GOT3 (cell line): Measurements from ENCODE around the gene DUSP22.
"Not testable (repeated sequence)": the region's sequence is repeated elsewhere in the genome, so short reads cannot be mapped to it uniquely, and the experiment has no call there.

Experiments
- DNase-seq: peaks from one replicate; lab custom pipeline; 2025; ENCODE audit warnings: mixed read lengths; lab: John Stamatoyannopoulos, UW

The DUSP22 gene

GRCh38 chr6:365835-366234 is 73.5 kb downstream of the DUSP22 start:
- DNase-seq, result no peak

DNA sequence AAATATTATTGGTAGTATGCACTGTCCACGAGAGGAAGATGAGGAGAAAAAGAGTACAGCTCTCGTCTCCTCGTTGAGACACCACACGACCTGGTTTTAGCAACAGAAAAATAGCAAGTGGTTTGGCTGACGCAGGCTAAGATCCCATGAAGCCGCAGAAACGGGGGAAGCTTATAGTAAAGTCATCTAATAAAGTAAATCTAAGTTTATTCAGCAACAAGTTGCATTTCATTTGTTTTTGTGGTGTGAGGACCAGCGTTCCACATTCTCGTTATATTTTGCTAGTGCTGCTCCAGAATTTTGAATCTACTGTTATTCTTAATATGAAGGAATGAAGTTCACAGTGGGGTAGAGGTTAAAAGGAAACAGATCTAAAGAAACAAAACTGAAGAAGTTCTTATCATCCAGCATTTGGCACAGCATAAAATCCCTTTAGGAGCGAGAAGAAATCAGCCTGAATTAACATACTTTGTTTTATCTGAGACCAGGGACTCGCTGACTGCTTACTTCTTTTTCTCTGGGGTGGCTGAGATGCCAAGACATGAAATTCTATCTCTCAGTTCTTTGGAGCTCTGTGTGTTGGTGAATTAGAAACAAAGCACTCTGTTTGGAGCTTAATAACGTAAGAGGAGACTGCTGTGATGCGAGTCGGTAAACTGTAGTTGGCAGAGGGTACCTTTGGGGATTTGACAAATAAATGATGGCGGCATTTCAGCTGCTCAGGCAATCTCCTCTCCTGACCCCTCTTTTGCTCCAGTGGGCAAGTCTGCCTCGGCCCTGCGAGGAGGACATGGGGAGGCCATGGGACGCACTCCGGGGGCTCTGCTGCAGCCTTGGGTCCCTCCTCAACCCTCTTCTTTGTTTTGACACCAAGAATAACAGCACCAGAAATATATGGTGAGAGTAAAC is 74.4 kb downstream of the DUSP22 start:
- DNase-seq, result no peak

DNA sequence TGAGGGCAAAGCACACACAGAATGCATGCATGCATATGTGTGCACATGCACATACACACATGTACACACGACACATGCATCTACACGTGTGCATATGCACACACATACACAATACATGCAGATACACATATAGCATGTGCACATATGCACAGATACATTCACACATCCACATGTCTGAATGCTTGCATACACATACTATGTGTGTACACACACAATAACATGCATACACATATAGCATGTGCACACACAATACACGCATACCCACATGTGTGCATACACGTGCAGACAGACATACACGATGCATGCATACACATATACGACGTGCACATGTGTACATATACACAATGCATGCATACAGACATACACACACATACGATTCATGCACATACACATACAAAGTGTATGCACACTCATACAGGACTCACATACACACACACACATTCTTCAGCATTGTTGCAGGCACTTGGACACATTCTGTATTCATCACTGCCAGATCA is 75.1 kb downstream of the DUSP22 start:
- no peak for DNase-seq

DNA sequence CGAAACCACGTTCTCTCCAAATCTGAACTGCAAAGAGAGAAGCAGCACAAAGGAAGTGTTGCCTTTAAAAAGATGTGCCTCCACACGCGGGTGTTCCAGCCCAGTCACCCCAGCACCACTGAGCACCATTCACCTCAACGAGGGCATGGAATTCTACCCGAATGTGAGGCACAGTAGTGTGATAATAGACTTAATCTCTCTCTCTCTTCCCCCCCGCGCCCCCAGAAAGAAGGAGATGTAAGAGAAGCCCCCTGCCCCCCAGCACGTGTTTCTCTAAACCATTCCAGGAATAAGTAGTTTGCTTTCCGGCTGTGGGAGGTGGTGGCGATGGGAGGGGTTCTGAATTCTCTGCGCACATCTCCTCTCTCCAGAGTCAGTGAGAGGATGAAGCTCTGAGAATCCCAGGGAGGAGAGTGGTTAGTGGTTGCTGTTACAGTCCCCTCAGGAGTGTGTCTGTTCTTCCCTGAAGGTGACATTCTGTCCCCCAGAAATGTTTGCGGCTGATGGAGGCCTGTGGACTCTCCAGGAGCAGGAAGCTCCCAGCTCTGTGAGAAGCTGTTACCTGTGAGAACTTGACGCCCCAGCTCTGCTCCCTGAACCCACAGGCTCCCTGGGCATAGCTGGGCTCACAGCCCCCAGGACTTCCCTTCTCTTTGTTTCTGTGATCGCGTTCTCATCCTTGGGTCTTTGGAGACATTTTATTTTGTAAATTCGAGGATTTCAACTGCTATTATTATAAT is 75.8 kb downstream of the DUSP22 start:
- no peak for DNase-seq

GRCh38 chr6:369559-370431 is 77.5 kb downstream of the DUSP22 start:
- DNase-seq, result no peak

DNA sequence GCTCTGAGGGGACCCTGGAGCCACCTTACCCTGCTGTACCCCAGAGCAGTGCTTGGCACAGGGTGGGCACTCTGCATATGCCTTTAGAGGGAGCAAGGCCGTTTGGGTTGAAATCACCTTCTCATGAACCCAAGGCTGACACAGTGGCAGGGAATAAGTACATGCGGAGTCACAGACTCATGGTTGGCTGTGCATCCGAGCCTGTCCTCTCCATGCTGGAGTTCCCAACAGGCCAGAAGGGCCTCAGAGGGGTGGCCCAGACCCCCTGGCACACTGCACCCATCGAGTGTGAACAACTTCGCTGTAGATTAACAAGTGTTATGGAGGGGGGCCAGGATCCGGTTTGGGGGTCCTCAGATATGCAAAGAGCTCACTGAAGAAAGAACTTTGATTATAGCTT is 78.3 kb downstream of the DUSP22 start:
- no peak for DNase-seq

DNA sequence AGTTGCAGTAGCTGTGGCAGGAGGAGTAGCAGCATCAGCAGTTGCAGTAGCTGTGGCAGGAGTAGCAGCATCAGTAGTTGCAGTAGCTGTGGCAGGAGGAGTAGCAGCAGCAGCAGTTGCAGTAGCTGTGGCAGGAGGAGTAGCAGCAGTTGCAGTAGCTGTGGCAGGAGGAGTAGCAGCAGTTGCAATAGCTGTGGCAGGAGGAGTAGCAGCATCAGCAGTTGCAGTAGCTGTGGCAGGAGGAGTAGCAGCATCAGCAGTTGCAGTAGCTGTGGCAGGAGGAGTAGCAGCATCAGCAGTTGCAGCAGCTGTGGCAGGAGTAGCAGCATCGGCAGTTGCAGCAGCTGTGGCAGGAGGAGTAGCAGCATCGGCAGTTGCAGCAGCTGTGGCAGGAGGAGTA is 79.6 kb downstream of the DUSP22 start:
- DNase-seq, result not testable (repeated sequence)

DNA sequence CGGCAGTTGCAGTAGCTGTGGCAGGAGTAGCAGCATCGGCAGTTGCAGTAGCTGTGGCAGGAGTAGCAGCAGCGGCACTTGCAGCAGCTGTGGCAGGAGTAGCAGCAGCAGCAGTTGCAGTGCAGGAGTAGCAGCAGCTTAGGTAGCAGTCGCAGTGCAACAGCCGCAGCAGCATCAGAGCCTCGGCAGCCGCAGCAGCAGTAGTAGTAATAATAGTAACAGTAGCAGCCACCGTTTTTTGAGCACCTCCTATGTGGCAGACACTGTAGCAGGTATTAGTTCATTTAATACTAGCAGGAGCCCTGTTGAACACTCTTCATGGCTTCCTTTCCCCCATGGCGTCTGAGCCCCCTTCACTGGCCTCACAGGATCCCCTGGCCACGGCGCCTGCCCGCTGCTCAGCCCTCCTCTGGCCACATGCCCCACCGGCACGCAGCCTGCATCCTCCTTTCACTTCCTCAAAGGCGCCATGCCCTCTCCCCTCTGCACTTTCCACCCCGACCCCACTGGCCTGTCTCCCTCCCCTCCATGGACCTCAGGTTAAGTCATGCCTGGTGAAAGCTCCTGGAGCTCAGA is 80.1 kb downstream of the DUSP22 start:
- DNase-seq, result no peak

DNA sequence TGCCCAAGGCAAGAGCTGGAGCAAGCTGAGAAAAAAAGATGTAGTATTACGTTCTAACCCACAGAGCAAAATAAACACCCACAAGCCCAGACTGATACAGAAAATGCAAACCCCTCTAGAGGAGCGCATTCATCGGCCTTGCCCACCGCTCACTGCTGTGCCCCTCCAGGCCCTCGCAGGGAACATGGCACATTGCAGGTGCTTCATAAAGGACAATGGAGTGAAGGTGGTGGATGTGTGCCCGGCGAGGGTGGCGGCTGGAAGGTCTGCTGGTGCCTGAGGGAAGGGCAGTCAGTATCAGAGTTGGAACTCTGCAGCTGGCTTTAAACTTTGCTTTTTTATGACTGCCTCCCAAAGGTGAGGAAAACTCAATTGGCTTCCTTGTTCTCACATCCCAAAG is 80.7 kb downstream of the DUSP22 start:
- no peak for DNase-seq

DNA sequence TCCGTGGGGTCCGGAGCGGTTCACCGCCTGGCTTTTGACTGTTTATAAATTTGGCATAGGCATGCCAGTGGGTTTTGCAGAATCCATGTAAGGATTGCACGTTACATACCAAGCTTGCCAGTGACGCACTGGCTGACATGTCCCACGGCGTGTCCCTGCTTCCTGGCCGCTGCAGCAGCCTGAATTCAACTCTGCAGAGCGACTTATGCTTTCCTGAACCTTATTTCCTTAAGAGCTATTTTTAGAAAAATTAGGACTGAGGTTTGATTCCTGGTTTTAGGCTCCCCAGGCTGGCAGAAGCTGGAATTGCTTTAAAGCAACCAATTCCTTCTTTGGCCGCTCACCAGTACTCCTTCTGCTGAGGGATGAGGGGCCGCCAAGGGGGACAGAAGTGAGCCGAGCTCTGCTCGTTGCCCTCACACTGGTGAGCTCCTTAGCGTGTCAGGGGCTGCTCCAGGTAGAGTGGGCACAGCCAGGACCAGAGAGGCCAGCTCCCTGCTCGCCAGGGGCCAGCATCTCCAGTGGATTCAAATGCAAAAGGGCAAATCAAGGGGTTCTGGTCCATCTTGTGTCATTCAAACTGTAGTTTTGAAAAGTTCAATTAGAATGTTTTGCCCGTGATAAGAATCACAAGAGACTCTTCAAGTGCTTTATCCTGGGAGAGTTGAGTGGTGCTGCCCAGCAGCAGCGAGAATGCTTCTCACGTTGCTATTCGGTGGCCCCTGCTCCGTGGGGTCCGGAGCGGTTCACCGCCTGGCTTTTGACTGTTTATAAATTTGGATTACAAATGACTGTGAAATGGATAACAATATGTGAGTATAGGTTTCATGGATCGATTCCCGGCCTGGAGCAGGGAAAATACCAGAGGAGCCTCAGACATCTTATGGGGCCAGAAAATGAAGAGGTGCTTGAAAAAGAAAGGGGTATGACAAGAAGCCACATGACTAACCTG is 81.8 kb downstream of the DUSP22 start:
- no peak for DNase-seq

GRCh38 chr6:374956-375355 is 82.7 kb downstream of the DUSP22 start:
- DNase-seq, result no peak

DNA sequence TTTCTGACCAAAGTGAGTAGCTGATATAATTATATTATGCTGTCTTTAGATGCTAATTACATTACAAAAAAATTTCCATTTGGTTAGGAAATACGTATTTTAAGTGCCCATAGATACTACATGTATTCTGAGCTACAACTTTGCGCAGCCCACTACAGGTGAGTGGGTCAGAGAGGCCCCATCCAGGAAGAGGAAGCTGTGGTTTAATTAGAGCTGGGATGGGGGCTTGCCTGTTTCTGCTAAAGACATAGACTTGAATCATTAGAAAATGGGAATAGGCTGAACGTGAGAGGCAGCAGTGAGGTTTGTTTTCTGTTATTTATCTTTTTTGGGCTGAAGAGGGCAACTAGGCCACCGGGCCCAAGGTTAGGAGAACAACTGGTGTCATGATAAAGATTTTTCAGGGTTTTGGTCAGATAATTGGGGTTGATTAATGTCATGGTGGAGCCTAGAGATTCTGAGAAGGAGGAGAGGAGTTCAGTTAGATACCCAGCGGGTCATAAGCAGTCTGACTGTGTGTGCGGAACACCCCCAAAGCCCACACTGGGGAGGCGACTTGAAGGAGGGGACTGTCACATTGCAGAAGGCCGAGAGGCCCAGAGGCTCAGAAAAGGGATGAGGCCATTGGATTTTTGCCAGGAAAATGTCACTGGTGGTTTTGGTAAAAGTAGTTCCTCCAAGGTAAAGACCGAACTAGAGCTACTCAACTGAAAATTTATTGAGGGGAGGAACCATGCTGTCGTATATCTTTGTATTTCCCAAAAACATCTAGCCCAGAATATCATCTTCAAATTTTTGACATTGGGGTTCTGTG is 84.7 kb downstream of the DUSP22 start:
- DNase-seq, result no peak

DNA sequence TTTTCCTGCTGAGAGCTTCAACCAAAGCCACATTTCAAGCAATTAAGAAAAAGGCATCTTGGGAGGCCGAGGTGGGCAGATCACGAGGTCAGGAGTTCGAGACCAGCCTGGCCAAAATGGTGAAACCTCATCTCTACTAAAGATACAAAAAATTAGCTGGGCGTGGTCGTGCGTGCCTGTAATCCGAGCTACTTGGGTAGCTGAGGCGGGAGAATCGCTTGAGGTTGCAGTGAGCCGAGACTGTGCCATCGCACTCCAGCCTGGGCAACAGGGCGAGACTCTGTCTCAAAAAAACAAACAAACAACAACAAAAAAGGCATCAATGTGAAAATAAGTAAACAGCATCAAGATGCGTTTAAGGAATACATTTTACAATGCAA is 85.3 kb downstream of the DUSP22 start:
- DNase-seq, result not testable (repeated sequence)

DNA sequence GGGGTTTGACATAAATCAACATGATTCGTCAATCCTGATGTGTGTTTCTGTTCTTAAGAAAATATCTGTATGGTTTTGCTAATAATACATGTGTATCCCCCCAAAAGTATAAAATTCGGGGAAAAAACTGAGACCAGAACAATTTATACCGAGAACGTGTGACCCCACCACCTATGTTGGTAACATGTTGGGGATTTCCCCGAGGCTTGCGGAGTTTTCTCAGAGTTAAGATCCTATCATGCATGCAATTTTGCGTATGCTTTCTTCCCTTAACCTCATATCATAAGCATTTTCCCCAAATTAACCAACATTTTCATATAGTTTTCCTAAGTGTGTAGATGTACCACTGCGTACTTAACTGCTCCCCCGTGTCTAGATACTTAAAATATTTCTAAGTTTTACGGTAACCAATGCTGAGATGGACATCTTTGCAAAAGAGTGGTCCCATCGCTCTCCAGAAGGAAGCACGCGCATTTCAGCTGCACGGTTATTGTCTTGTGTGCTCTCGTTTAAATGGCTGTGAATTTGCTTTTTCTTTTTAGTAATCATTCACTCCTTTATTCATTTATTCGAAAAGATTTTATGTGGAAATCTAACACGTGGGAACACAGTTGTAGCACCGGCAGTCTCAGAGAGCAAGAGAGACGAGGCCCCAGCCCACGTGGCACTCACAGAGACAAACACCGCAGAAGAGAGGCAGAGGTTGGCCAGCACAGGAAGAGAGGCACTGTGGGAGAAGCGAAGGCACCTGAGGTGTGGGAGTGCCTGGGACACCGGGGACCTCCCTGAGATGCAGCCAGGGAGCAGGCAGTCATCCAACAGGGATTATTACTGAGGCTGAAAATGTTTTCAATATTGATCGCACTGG is 86.0 kb downstream of the DUSP22 start:
- DNase-seq, result no peak

DNA sequence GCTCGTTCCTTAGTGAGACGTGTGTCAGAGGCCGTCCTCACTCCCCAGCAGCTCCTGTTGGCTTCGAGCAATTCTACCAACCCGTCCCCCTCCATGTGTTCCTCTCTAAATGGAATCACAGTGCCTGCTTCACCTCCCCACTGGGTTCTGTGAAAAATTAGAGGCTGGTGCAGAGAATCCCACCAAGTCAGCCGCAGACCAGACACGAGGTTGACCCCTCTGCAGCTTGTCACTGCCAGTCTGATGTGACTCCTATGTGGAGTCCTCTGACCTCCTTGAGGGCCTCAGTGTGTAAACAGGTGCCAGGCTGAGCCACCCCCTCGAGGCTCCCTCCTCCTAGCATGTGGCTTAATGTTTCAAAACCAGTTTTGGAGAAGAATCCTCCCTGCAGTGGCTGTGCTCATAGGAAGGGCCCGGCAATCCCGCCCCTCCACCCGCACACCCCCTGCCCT is 86.7 kb downstream of the DUSP22 start:
- DNase-seq, result no peak

DNA sequence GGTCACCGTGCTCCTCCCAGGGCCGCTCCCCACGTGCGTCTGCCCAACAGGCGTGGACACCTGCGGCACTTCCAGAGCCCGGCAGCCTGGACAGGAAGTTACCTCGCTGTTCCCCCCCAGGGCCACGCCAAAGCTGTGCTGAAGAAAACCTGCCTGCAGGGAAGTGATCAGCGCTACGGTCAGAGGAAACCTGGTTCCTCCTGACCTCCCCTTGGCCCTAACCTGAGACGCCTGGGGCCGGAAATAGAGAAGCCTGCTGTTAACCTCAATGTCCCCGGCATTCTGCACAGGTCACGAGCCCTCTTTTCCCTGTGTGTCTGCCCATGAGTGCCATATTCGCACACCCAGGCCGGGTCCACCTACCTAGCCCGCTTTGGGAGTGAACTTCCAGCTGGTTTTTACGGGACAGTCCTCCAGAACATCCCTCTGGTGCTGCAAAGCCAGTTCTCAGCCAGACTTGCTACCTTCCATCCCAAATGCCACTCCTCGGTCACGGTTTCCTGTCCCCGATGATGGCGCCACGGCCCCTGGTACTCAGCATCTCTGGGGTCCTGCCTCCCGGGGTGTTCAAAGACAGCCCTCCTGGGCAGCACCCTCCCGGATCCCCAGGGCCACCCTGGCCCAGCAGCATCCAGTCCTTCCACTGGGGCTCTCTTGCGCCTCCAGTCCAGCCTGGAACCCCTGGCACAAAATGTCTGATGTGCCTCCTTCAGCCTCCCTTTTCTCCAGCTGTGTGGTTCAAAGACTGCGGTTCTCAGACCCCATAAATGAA is 87.3 kb downstream of the DUSP22 start:
- no peak for DNase-seq

- no peak for DNase-seq
Observed at GRCh38 chr6:380234-381218, 88.2 kb downstream of the DUSP22 start.
